Measurements from ENCODE around the gene VKORC1L1. TPM values are rescaled to one million over a fixed set of nuclear protein-coding genes. Genes with fewer than 3 reads are reported as not detected.

Gene VKORC1L1
- total RNA-seq, 4 donors from 2014 or later: 16.0 to 25.8 (median 22.2) TPM

DNA sequence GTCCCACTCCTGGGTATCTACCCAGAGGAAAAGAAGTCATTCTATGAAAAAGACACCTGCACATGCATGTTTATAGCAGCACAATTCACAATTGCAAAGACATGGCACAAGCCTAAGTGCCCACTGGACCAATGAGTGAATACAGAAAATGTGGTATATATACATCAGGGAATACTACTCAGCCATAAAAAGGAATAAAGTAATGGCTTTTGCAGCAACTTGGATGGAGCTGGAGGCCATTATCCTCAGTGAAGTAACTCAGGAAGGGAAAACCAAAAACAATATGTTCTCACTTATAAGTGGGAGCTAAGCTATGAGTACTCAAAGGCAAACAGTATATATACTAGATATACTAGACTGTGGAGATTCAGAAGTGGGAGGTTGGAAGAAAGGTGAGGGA is 53.7 kb downstream of the VKORC1L1 start:
- no peaks in the 10 kb centered on the region for H3K36me3 ChIP-seq
- DNase-seq: no peak
- no peaks in the 10 kb centered on the region for H3K9me3 ChIP-seq
- TF ChIP-seq POLR2AphosphoS5 (IDR thresholded peaks at IDR 0.05): no peak
- TF ChIP-seq, protein P1, sequence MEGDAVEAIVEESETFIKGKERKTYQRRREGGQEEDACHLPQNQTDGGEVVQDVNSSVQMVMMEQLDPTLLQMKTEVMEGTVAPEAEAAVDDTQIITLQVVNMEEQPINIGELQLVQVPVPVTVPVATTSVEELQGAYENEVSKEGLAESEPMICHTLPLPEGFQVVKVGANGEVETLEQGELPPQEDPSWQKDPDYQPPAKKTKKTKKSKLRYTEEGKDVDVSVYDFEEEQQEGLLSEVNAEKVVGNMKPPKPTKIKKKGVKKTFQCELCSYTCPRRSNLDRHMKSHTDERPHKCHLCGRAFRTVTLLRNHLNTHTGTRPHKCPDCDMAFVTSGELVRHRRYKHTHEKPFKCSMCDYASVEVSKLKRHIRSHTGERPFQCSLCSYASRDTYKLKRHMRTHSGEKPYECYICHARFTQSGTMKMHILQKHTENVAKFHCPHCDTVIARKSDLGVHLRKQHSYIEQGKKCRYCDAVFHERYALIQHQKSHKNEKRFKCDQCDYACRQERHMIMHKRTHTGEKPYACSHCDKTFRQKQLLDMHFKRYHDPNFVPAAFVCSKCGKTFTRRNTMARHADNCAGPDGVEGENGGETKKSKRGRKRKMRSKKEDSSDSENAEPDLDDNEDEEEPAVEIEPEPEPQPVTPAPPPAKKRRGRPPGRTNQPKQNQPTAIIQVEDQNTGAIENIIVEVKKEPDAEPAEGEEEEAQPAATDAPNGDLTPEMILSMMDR (IDR thresholded peaks at IDR 0.05): no peak
- TF ChIP-seq EP300 (IDR thresholded peaks at IDR 0.05; ENCODE audit: low read depth): no peak
- no peak for TF ChIP-seq POLR2A (IDR thresholded peaks at IDR 0.05)
- H3K4me1 ChIP-seq: peaks cover 0 to 5% (median 0%) of the 10 kb centered on the region in 4 donors
- H3K27me3 ChIP-seq: no peaks in the 10 kb centered on the region
- in situ Hi-C loops (cut with MboI; ENCODE audit: low pct_ligation_motif_present in 1 of 4, low pct_unique_long_range_greater_than_20kb in 1 of 4, low sequenced_read_pairs in 3 of 4): no loop called here
- no peak overlapping the region for H3K4me3 ChIP-seq
- no peak overlapping the region for H3K27ac ChIP-seq
- intact Hi-C loops (cut with DNase I; ENCODE audit: low total_unique reads): no loop called here

DNA sequence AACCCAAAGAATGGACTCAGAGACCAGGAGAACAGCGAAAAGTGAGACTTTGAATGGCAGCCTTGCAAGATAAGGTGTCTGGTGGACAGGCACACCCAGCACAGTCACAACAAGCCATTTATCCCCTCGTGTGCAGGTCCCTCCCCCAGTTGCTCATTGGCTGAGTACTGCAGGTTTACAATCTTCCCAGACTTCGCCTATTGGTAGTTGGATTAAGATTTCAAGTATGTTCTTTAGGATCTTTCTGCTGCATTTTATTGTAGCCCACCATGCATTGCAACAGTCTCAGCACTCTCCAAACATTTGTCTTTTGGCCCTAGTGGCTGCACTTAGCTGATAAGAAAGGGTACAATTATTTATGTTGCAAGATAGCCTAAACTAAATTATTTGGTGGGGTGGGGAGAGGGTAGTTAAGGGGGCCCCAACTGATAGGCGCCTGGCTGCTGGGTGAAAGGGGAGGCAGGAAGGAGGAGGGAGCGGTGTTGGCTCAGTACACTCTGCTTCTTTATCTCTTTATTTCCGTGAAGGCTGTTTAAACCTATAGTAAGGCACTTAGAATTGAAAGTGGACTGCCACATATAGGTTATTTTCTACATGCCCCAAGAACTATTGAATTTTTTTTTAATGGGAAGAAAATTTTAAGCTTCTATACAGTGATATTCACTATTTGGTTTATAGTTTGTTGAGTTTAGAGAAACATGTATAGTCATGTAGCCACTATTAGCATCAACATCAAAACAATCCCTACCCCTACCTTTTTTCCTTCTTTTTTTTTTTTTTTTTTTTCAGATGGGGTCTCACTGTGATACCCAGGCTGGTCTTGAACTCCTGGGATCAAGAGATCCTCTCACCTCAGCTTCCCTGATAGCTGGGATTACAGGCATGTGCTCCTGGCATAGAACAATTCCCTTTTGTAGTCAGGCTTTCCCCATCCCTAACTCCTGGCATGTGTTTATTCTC is 54.9 kb downstream of the VKORC1L1 start:
- in situ Hi-C loops (cut with MboI; ENCODE audit: low pct_ligation_motif_present in 1 of 4, low pct_unique_long_range_greater_than_20kb in 1 of 4, low sequenced_read_pairs in 3 of 4): no loop called here
- Histone ChIP-seq H3K9me3 (no peaks in the 10 kb centered on the region), H3K4me1 (peaks cover 0 to 5% (median 0%) of the 10 kb centered on the region in 4 donors), H3K36me3 (no peaks in the 10 kb centered on the region), H3K27ac (peak overlapping the region in 1 of 4 donors; percentile 8), H3K27me3 (no peaks in the 10 kb centered on the region), H3K4me3 (no peak overlapping the region)
- WGBS, 2 donors (ENCODE audit: low coverage in 1 of 2): 53 to 55% methylated on average over 5 to 6 of the region's 6 CpGs
- intact Hi-C loops (cut with DNase I; ENCODE audit: low total_unique reads): no loop called here
- TF ChIP-seq, protein P1 (IDR thresholded peaks at IDR 0.05): no peak
- no peak for TF ChIP-seq POLR2A (IDR thresholded peaks at IDR 0.05)
- TF ChIP-seq POLR2AphosphoS5 (IDR thresholded peaks at IDR 0.05): no peak
- no peak for TF ChIP-seq EP300 (IDR thresholded peaks at IDR 0.05; ENCODE audit: low read depth)
- peak; percentile 31 for DNase-seq

DNA sequence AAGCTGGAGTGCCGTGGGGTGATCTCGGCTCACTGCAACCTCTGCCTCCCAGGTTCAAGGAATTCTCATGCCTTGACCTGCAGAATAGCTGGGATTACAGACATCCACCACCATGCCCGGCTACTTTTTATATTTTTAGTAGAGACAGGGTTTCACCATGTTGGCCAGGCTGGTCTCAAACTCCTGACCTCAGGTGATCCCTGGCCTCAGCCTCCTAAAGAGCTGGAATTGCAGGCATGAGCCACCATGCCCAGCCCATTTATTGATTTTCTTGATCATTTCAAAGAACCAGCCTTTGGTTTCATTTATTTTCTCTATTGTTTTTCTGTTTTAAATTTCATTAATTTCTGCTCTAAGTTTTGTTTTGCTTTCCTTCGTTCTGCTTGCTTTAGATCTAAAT is 58.8 kb downstream of the VKORC1L1 start:
- no peak for TF ChIP-seq EP300 (IDR thresholded peaks at IDR 0.05; ENCODE audit: low read depth)
- TF ChIP-seq, protein P1 (IDR thresholded peaks at IDR 0.05): no peak
- TF ChIP-seq POLR2AphosphoS5 (IDR thresholded peaks at IDR 0.05): no peak
- TF ChIP-seq POLR2A (IDR thresholded peaks at IDR 0.05): no peak
- H3K36me3 ChIP-seq: no peaks in the 10 kb centered on the region
- no peaks in the 10 kb centered on the region for H3K27me3 ChIP-seq
- no peak for DNase-seq
- no peak overlapping the region for H3K4me3 ChIP-seq
- no peak overlapping the region for H3K27ac ChIP-seq
- intact Hi-C loops (cut with DNase I; ENCODE audit: low total_unique reads): no loop called here
- peaks cover 0 to 5% (median 0%) of the 10 kb centered on the region in 4 donors for H3K4me1 ChIP-seq
- 92 to 100% methylated on average over 3 to 4 of the region's 4 CpGs for WGBS, 2 donors (ENCODE audit: low coverage in 1 of 2)
- in situ Hi-C loops (cut with MboI; ENCODE audit: low pct_ligation_motif_present in 1 of 4, low pct_unique_long_range_greater_than_20kb in 1 of 4, low sequenced_read_pairs in 3 of 4): no loop called here
- no peaks in the 10 kb centered on the region for H3K9me3 ChIP-seq

DNA sequence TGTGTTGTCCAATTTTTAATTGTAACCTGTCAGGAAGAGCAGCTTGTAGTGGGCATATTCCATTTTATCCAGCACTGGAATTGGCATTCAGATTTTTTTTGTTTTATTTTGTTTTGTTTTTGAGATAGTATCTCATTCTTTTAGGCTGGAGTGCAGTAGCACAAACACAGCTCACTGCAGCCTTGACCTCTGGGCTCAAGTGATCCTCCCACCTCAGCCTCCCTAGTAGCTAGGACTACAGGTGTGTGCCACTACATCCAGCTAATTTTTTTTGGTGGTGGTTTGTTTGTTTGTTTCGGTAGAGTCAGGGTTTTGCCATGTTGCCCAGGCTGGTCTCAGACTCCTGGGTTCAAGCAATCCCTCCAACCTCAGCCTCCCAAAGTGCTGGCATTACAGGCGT is 64.4 kb downstream of the VKORC1L1 start:
- intact Hi-C loops (cut with DNase I; ENCODE audit: low total_unique reads): no loop called here
- Histone ChIP-seq H3K9me3 (no peaks in the 10 kb centered on the region), H3K36me3 (no peaks in the 10 kb centered on the region), H3K27ac (no peak overlapping the region), H3K4me1 (no peaks in the 10 kb centered on the region), H3K27me3 (no peaks in the 10 kb centered on the region), H3K4me3 (no peak overlapping the region)
- in situ Hi-C loops (cut with MboI; ENCODE audit: low pct_ligation_motif_present in 1 of 4, low pct_unique_long_range_greater_than_20kb in 1 of 4, low sequenced_read_pairs in 3 of 4): no loop called here
- WGBS, 2 donors (ENCODE audit: low coverage in 1 of 2): 94 to 100% methylated on average over 1 to 2 of the region's 2 CpGs
- TF ChIP-seq POLR2AphosphoS5 (IDR thresholded peaks at IDR 0.05) (no peak), POLR2A (IDR thresholded peaks at IDR 0.05) (no peak), EP300 (IDR thresholded peaks at IDR 0.05; ENCODE audit: low read depth) (no peak)
- TF ChIP-seq, protein P1 (IDR thresholded peaks at IDR 0.05): no peak
- no peak for DNase-seq
